H1 (cell line): Measurements from ENCODE around the gene PLXNA4. TPM values are rescaled to one million over a fixed set of nuclear protein-coding genes. Genes with fewer than 3 reads are reported as not detected.

Experiments used
- CTCF ChIA-PET: fragments of 300-600 bp; sonication (Branson Sonifier 250); formaldehyde crosslinking; loops from one replicate; lab custom pipeline; 2021; ENCODE audit not compliant: partially characterized antibody; lab: Charles Lee
- POLR2A ChIA-PET: fragments of 300-600 bp; sonication (Branson Sonifier 250); formaldehyde crosslinking; loops from one replicate; lab custom pipeline; 2021; ENCODE audit warnings: inconsistent platforms; ENCODE audit not compliant: partially characterized antibody; lab: Charles Lee
- DNase-seq, 2 experiments: peaks; one replicate each; pipeline versions ENCODE4 v3.0.0 to v3.0.0-alpha.2; 2010 to 2022; ENCODE audit warnings: low spot score in 2 of 2, low read depth in 1 of 2, mixed read lengths in 1 of 2
- FAIRE-seq: peaks from 2 replicates; lab custom pipeline; 2011; peaks lifted over from hg19 to GRCh38; lab: Jason Lieb, UNC
- H2AFZ ChIP-seq: 2 replicates; pipeline ENCODE4 v1.8.1; 2012; ENCODE audit warnings: low read length, inconsistent platforms
- H2AK5ac ChIP-seq: 2 replicates; pipeline ENCODE4 v1.6.1; 2013; ENCODE audit warnings: low read depth, low read length
- H2BK120ac ChIP-seq: replicated peaks from 2 replicates; pipeline ENCODE3; 2013; ENCODE audit warnings: low read depth, low read length, inconsistent platforms
- H2BK12ac ChIP-seq: 2 replicates; pipeline ENCODE4 v1.6.1; 2013; ENCODE audit warnings: low read depth, low read length
- H2BK15ac ChIP-seq: 2 replicates; pipeline ENCODE4 v1.6.1; 2013; ENCODE audit warnings: low read length
- H2BK20ac ChIP-seq: 2 replicates; pipeline ENCODE4 v1.6.1; 2013; ENCODE audit warnings: low read length
- H2BK5ac ChIP-seq: 2 replicates; pipeline ENCODE4 v1.6.1; 2013; ENCODE audit warnings: low read depth, low read length
- H3K14ac ChIP-seq: 2 replicates; pipeline ENCODE4 v1.6.1; 2013; ENCODE audit warnings: inconsistent platforms; ENCODE audit not compliant: insufficient read length
- H3K18ac ChIP-seq: 2 replicates; pipeline ENCODE4 v1.6.1; 2013; ENCODE audit warnings: low read length; ENCODE audit errors: extremely low read depth
- H3K23ac ChIP-seq: 2 replicates; pipeline ENCODE4 v1.6.1; 2013; ENCODE audit warnings: inconsistent platforms; ENCODE audit not compliant: insufficient read length
- H3K23me2 ChIP-seq: 2 replicates; pipeline ENCODE4 v1.6.1; 2013; ENCODE audit warnings: low read depth, low read length
- H3K27ac ChIP-seq: 2 replicates; pipeline ENCODE4 v1.6.1; 2011; ENCODE audit warnings: low read depth, low read length, inconsistent platforms
- H3K27me3 ChIP-seq, 4 experiments: replicated peaks in 1 of 4; 1 replicate in 1 of 4; 2 replicates in 3 of 4; pipeline versions ENCODE4 v1.6.1 to v1.8.1; 2011 to 2013; ENCODE audit warnings: low read length in 3 of 4, mild to moderate bottlenecking in 3 of 4, inconsistent platforms in 2 of 4, mixed read lengths in 2 of 4, moderate library complexity in 1 of 4; ENCODE audit not compliant: control insufficient read depth in 3 of 4, insufficient read depth in 3 of 4; ENCODE audit errors: extremely low read depth in 1 of 4
- H3K36me3 ChIP-seq, 4 experiments: 2 replicates each; pipeline versions ENCODE4 v1.6.1 to v1.8.1; 2011 to 2013; ENCODE audit warnings: mild to moderate bottlenecking in 4 of 4, low read length in 3 of 4, moderate library complexity in 2 of 4, control low read depth in 1 of 4, inconsistent platforms in 1 of 4; ENCODE audit not compliant: insufficient read depth in 4 of 4, control insufficient read depth in 2 of 4
- H3K4ac ChIP-seq: replicated peaks from 2 replicates; pipeline ENCODE3; 2013; ENCODE audit warnings: low read length, low read depth, mixed read lengths, inconsistent platforms; ENCODE audit not compliant: insufficient read length
- H3K4me1 ChIP-seq, 4 experiments: replicated peaks in 1 of 4; 1 replicate in 1 of 4; 2 replicates in 3 of 4; pipeline versions ENCODE4 v1.6.1 to v1.8.1; 2011 to 2013; ENCODE audit warnings: low read length in 3 of 4, inconsistent platforms in 2 of 4, mixed read lengths in 1 of 4; ENCODE audit not compliant: insufficient read depth in 4 of 4, control insufficient read depth in 3 of 4
- H3K4me2 ChIP-seq, 2 experiments: 2 replicates each; pipeline versions ENCODE4 v1.6.1 to v1.8.1; 2011 to 2013; ENCODE audit warnings: low read depth in 2 of 2, low read length in 2 of 2, control low read depth in 1 of 2, inconsistent platforms in 1 of 2, mild to moderate bottlenecking in 1 of 2; ENCODE audit not compliant: insufficient read depth in 1 of 2
- H3K4me3 ChIP-seq, 4 experiments: fragments of 200-600, 300-600 bp in 1 of 4; sonication (generic), shearing (Covaris generic), sonication (Bioruptor Twin) in 1 of 4; 2 replicates each; pipeline versions ENCODE4 v1.5.1 to v1.8.1; 2011 to 2016; ENCODE audit warnings: low read length in 4 of 4, low read depth in 3 of 4, control low read depth in 2 of 4, inconsistent platforms in 2 of 4, mild to moderate bottlenecking in 2 of 4, mixed read lengths in 1 of 4, moderate library complexity in 1 of 4; ENCODE audit not compliant: insufficient read depth in 2 of 4; ENCODE audit errors: extremely low read depth in 1 of 4
- H3K56ac ChIP-seq: replicated peaks from 2 replicates; pipeline ENCODE3; 2013; ENCODE audit warnings: low read depth, mild to moderate bottlenecking, mixed read lengths, low read length, inconsistent platforms; ENCODE audit not compliant: insufficient read length
- H3K79me1 ChIP-seq: 2 replicates; pipeline ENCODE4 v1.6.1; 2013; ENCODE audit warnings: low read depth, low read length, control low read depth
- H3K79me2 ChIP-seq, 2 experiments: 2 replicates each; pipeline versions ENCODE4 v1.6.1 to v1.8.1; 2012 to 2013; ENCODE audit warnings: low read length in 2 of 2, mild to moderate bottlenecking in 2 of 2, inconsistent platforms in 1 of 2; ENCODE audit not compliant: insufficient read depth in 2 of 2, control insufficient read depth in 1 of 2
- H3K9ac ChIP-seq, 4 experiments: replicated peaks in 1 of 4; 1 replicate in 1 of 4; 2 replicates in 3 of 4; pipeline versions ENCODE4 v1.6.1 to v1.8.1; 2011 to 2013; ENCODE audit warnings: low read depth in 3 of 4, low read length in 3 of 4, control low read depth in 2 of 4, mild to moderate bottlenecking in 2 of 4, moderate library complexity in 2 of 4, inconsistent platforms in 1 of 4; ENCODE audit errors: extremely low read depth in 1 of 4
- H3K9me3 ChIP-seq, 2 experiments: 2 replicates each; pipeline versions ENCODE4 v1.6.1 to v1.8.1; 2012 to 2013; ENCODE audit warnings: mild to moderate bottlenecking in 2 of 2, moderate library complexity in 2 of 2, control low read depth in 1 of 2, inconsistent platforms in 1 of 2, low read depth in 1 of 2, low read length in 1 of 2, mixed read lengths in 1 of 2; ENCODE audit not compliant: insufficient read depth in 2 of 2
- H4K20me1 ChIP-seq, 2 experiments: replicated peaks in 1 of 2; 2 replicates each; pipeline versions ENCODE3 to v1.8.1; 2011 to 2013; ENCODE audit warnings: inconsistent platforms in 2 of 2, low read length in 2 of 2, mild to moderate bottlenecking in 1 of 2; ENCODE audit not compliant: insufficient read depth in 2 of 2, control insufficient read depth in 1 of 2
- H4K5ac ChIP-seq: 2 replicates; pipeline ENCODE4 v1.6.1; 2013; ENCODE audit warnings: low read length, low read depth, mixed read lengths, inconsistent platforms; ENCODE audit not compliant: insufficient read length
- H4K8ac ChIP-seq: 2 replicates; pipeline ENCODE4 v1.8.0; 2013; ENCODE audit warnings: mild to moderate bottlenecking, moderate library complexity, low read length, inconsistent platforms; ENCODE audit not compliant: insufficient read depth; ENCODE audit errors: extremely low read depth
- H4K91ac ChIP-seq: replicated peaks from 2 replicates; pipeline ENCODE3; 2013; ENCODE audit warnings: low read length, mixed read lengths, inconsistent platforms; ENCODE audit not compliant: insufficient read length
- BRCA1 ChIP-seq: IDR thresholded peaks from 2 replicates; pipeline ENCODE4 v1.6.1; 2012; ENCODE audit warnings: low read depth, low read length, improper control_type of control experiment
- CBX5 ChIP-seq: fragments of 300-800, 300-1000 bp; sonication (generic); IDR thresholded peaks from 2 replicates; pipeline ENCODE4 v1.7.1; 2016; ENCODE audit warnings: antibody characterized with exemption, low read length, low read depth
- CREB1 ChIP-seq: IDR thresholded peaks from 2 replicates; pipeline ENCODE4 v1.6.1; 2012; ENCODE audit warnings: inconsistent platforms
- EGR1 ChIP-seq: IDR thresholded peaks from 2 replicates; pipeline ENCODE4 v1.6.1; 2011; ENCODE audit warnings: low read depth, low read length, borderline replicate concordance
- RNF2 ChIP-seq: fragments of 200-900, 300-1000 bp; sonication (generic); IDR thresholded peaks from 2 replicates; pipeline ENCODE4 v1.7.1; 2016; ENCODE audit warnings: borderline replicate concordance, low read depth, mild to moderate bottlenecking, antibody characterized with exemption, low read length; ENCODE audit not compliant: poor library complexity, severe bottlenecking; ENCODE audit errors: missing control alignments
- SP4 ChIP-seq: IDR thresholded peaks from 2 replicates; pipeline ENCODE4 v1.6.1; 2012; ENCODE audit warnings: low read length, inconsistent platforms
- SRF ChIP-seq: IDR thresholded peaks from 2 replicates; pipeline ENCODE4 v1.6.1; 2011; ENCODE audit warnings: mild to moderate bottlenecking, low read depth, low read length, moderate library complexity
- WGBS, 2 experiments: shearing (Covaris generic) in 1 of 2; methylation state at CpG; one replicate each; pipeline versions ENCODE4 v1.1.6 to v1.1.7; 2013 to 2015; ENCODE audit warnings: low lambda C conversion rate in 2 of 2, mixed read lengths in 2 of 2, inconsistent platforms in 1 of 2, low coverage in 1 of 2, missing lambda C conversion rate in 1 of 2; ENCODE audit not compliant: insufficient replicate concordance in 2 of 2, insufficient coverage in 1 of 2, insufficient read length in 1 of 2; ENCODE audit errors: extremely low coverage in 1 of 2, missing lambda C conversion rate in 1 of 2; 5-methylcytosine and 5-hydroxymethylcytosine counted together
- polyA plus RNA-seq, 7 experiments: library from polyadenylated mRNA; depleted of rRNA in 3 of 7; stranded (reverse) in 5 of 7; unstranded in 2 of 7; fragments of >200 nt in 5 of 7; fragments of 200-250 nt in 2 of 7; gene quantifications; 1 replicate in 5 of 7; 2 replicates in 1 of 7; 4 replicates in 1 of 7; pipeline versions ENCODE4 v1.2.1 to v1.2.3, GENCODE V29; 2011 to 2013; ENCODE audit warnings: missing spikeins in 2 of 7, mixed read lengths in 2 of 7
- total RNA-seq: library from RNA; stranded (reverse); fragmentation: NEBNext Ultra II Directional; extraction: Animal tissue kit (Norgen Biotek cat#: 25700); gene quantifications from 2 replicates; pipeline ENCODE4 v1.2.1, GENCODE V29; 2021

Gene PLXNA4
- total and polyA plus RNA-seq, 2 of the 8 experiments (the other 6 are each of a cell fraction or from before 2014, with no cell fraction given): 0.76 to 0.79 TPM

DNA sequence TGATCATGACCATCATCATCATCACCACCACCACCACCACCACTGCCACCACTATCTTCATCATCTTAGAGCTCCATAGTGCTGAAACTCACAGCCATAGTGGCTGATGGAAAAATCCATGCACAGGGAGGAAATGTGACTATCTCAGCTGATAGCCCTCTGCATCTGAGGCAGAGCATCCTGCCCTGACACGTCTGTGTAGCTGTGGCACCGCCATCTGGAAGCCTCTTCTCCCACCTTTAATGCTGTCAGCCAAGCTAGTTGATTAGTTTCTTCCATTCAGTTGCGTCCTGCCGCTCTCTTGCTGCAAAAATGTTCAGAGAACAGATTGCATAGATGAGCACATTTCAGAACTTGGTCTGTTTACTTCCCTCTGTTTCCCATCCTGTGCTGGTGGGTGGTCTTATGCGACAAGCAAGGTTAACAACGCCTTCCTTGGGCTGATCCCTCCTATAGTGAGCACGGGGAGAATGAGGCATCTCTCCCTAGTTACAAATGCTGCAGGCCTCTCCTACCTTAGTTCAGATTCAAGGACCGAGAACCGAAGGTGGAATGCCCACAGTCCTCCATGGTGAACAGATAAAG, 478.6 kb downstream of the PLXNA4 start:
- H3K23me2 ChIP-seq: no peaks in the 10 kb centered on the region
- no peak overlapping the region for H2AK5ac ChIP-seq
- H2BK20ac ChIP-seq: no peak overlapping the region
- no peak overlapping the region for H3K4me2 ChIP-seq
- H2AFZ ChIP-seq: no peak overlapping the region
- DNase-seq: no peak
- H2BK12ac ChIP-seq: no peak overlapping the region
- FAIRE-seq: no peak
- no peaks in the 10 kb centered on the region for H3K4me1 ChIP-seq
- no peaks in the 10 kb centered on the region for H3K9me3 ChIP-seq
- no peak overlapping the region for H2BK15ac ChIP-seq
- H3K56ac ChIP-seq: no peak overlapping the region
- H3K4ac ChIP-seq: no peak overlapping the region
- no peak overlapping the region for H3K18ac ChIP-seq
- no peak for TF ChIP-seq SP4
- TF ChIP-seq EGR1: no peak
- TF ChIP-seq BRCA1: no peak
- no peak for TF ChIP-seq CBX5
- no peak for TF ChIP-seq SRF
- TF ChIP-seq RNF2: no peak
- TF ChIP-seq CREB1: no peak
- ChIA-PET POLR2A (no interaction called here), CTCF (interaction anchor here (0.6 to 1.0 kb wide), 2 partner anchors 16 to 435 kb away, joined by 3 read pairs; no protein-coding TSS in a partner anchor)
- H2BK120ac ChIP-seq: no peak overlapping the region
- H4K20me1 ChIP-seq: no peaks in the 10 kb centered on the region
- no peaks in the 10 kb centered on the region for H3K36me3 ChIP-seq
- no peaks in the 10 kb centered on the region for H3K79me1 ChIP-seq
- H3K9ac ChIP-seq: no peak overlapping the region
- WGBS, 2 experiments: 86% methylated on average over 9 of the region's 9 CpGs; no CpG with 5 or more reads in 1 of the 2 experiments
- H3K4me3 ChIP-seq: no peak overlapping the region
- H4K8ac ChIP-seq: no peak overlapping the region
- no peaks in the 10 kb centered on the region for H3K79me2 ChIP-seq
- H3K14ac ChIP-seq: no peak overlapping the region
- H4K5ac ChIP-seq: no peak overlapping the region
- no peak overlapping the region for H3K23ac ChIP-seq
- H3K27ac ChIP-seq: no peak overlapping the region
- H3K27me3 ChIP-seq: no peaks in the 10 kb centered on the region; a peak in 1 of 7 replicates
- H4K91ac ChIP-seq: no peak overlapping the region
- no peak overlapping the region for H2BK5ac ChIP-seq
